Mucosa of rectum (tissue), 2 donors: ENCODE measurements around the gene ZNF385D.
"Not testable (repeated sequence)": the region's sequence is repeated elsewhere in the genome, so short reads cannot be mapped to it uniquely, and the experiment has no call there.

Experiments used
- H3K27ac ChIP-seq, 2 donors: one replicate each; pipeline ENCODE4 v1.7.0; 2013; ENCODE audit warnings: inconsistent platforms in 2 of 2, low read depth in 2 of 2, low read length in 2 of 2
- H3K27me3 ChIP-seq, 2 donors: one replicate each; pipeline ENCODE4 v1.7.0; 2013; ENCODE audit warnings: low read length in 2 of 2; ENCODE audit not compliant: control insufficient read depth in 2 of 2, insufficient read depth in 2 of 2
- H3K36me3 ChIP-seq, 2 donors: one replicate each; pipeline ENCODE4 v1.7.0; 2013; ENCODE audit warnings: low read length in 2 of 2; ENCODE audit not compliant: control insufficient read depth in 2 of 2, insufficient read depth in 2 of 2
- H3K4me1 ChIP-seq, 2 donors: one replicate each; pipeline ENCODE4 v1.7.0; 2013; ENCODE audit warnings: low read length in 2 of 2, mild to moderate bottlenecking in 1 of 2; ENCODE audit not compliant: control insufficient read depth in 2 of 2, insufficient read depth in 2 of 2
- H3K4me3 ChIP-seq, 2 donors: one replicate each; pipeline ENCODE4 v1.7.0; 2013; ENCODE audit warnings: low read length in 2 of 2
- H3K9ac ChIP-seq, 2 donors: one replicate each; pipeline ENCODE4 v1.7.0; 2013; ENCODE audit warnings: low read length in 2 of 2, low read depth in 1 of 2, mild to moderate bottlenecking in 1 of 2
- H3K9me3 ChIP-seq, 2 donors: one replicate each; pipeline ENCODE4 v1.7.0; 2013; ENCODE audit warnings: low read length in 2 of 2; ENCODE audit not compliant: control insufficient read depth in 2 of 2
- donor health status: healthy.
- donor health status: Normal muscosa, but diverticular disease.

The ZNF385D gene

GRCh38 chr3:21409401-21409800, 341.6 kb downstream of the ZNF385D start:
- Histone ChIP-seq H3K4me3 (no peak overlapping the region), H3K27ac (no peak overlapping the region), H3K4me1 (no peaks in the 10 kb centered on the region), H3K36me3 (no peaks in the 10 kb centered on the region), H3K9ac (no peak overlapping the region), H3K27me3 (no peaks in the 10 kb centered on the region), H3K9me3 (no peaks in the 10 kb centered on the region)

GRCh38 chr3:21407743-21408142, 343.3 kb downstream of the ZNF385D start:
- no peaks in the 10 kb centered on the region for H3K4me1 ChIP-seq
- H3K9ac ChIP-seq: no peak overlapping the region
- no peak overlapping the region for H3K4me3 ChIP-seq
- H3K27ac ChIP-seq: no peak overlapping the region
- H3K36me3 ChIP-seq: no peaks in the 10 kb centered on the region
- no peaks in the 10 kb centered on the region for H3K27me3 ChIP-seq
- no peaks in the 10 kb centered on the region for H3K9me3 ChIP-seq

- H3K4me3 ChIP-seq: no peak overlapping the region
- H3K27me3 ChIP-seq: no peaks in the 10 kb centered on the region
- no peaks in the 10 kb centered on the region for H3K36me3 ChIP-seq
- no peaks in the 10 kb centered on the region for H3K9me3 ChIP-seq
- H3K27ac ChIP-seq: no peak overlapping the region
- H3K9ac ChIP-seq: no peak overlapping the region
- no peaks in the 10 kb centered on the region for H3K4me1 ChIP-seq
Measured at GRCh38 chr3:21405671-21406667, 345.0 kb downstream of the ZNF385D start.

GRCh38 chr3:21398461-21398860, 352.5 kb downstream of the ZNF385D start:
- no peak overlapping the region for H3K27ac ChIP-seq
- H3K9ac ChIP-seq: no peak overlapping the region

GRCh38 chr3:21393683-21394311, 357.2 kb downstream of the ZNF385D start:
- H3K9ac ChIP-seq: no peak overlapping the region
- H3K4me1 ChIP-seq: no peaks in the 10 kb centered on the region
- H3K27ac ChIP-seq: no peak overlapping the region
- no peaks in the 10 kb centered on the region for H3K36me3 ChIP-seq
- H3K9me3 ChIP-seq: peaks cover 0 to 2% of the 10 kb centered on the region in 2 donors
- H3K4me3 ChIP-seq: no peak overlapping the region
- H3K27me3 ChIP-seq: no peaks in the 10 kb centered on the region

More at GRCh38 chr3:21398461-21398860, 352.5 kb downstream of the ZNF385D start:
- H3K36me3 ChIP-seq: no peaks in the 10 kb centered on the region
- no peak overlapping the region for H3K4me3 ChIP-seq
- H3K4me1 ChIP-seq: no peaks in the 10 kb centered on the region
- peaks cover 0 to 2% of the 10 kb centered on the region in 2 donors for H3K9me3 ChIP-seq
- H3K27me3 ChIP-seq: no peaks in the 10 kb centered on the region

- Histone ChIP-seq H3K4me1 (no peaks in the 10 kb centered on the region), H3K4me3 (no peak overlapping the region), H3K9ac (no peak overlapping the region), H3K9me3 (peaks cover 0 to 2% of the 10 kb centered on the region in 2 donors), H3K27ac (no peak overlapping the region), H3K27me3 (no peaks in the 10 kb centered on the region), H3K36me3 (no peaks in the 10 kb centered on the region)
Measured at GRCh38 chr3:21392526-21392925, 358.5 kb downstream of the ZNF385D start.

GRCh38 chr3:21390856-21391255, 360.2 kb downstream of the ZNF385D start:
- Histone ChIP-seq H3K4me1 (no peaks in the 10 kb centered on the region), H3K9me3 (no peaks in the 10 kb centered on the region), H3K4me3 (no peak overlapping the region)

GRCh38 chr3:21390136-21390535, 360.9 kb downstream of the ZNF385D start:
- no peaks in the 10 kb centered on the region for H3K36me3 ChIP-seq
- no peaks in the 10 kb centered on the region for H3K9me3 ChIP-seq

More at GRCh38 chr3:21390856-21391255, 360.2 kb downstream of the ZNF385D start:
- no peak overlapping the region for H3K9ac ChIP-seq
- H3K27ac ChIP-seq: no peak overlapping the region
- H3K27me3 ChIP-seq: no peaks in the 10 kb centered on the region
- H3K36me3 ChIP-seq: no peaks in the 10 kb centered on the region

GRCh38 chr3:21387142-21387826, 363.7 kb downstream of the ZNF385D start:
- not testable (repeated sequence) for H3K27me3 ChIP-seq, H3K9ac ChIP-seq, H3K9me3 ChIP-seq, H3K4me3 ChIP-seq, H3K27ac ChIP-seq, H3K36me3 ChIP-seq, H3K4me1 ChIP-seq

More at GRCh38 chr3:21390136-21390535, 360.9 kb downstream of the ZNF385D start:
- Histone ChIP-seq H3K4me3 (no peak overlapping the region), H3K27ac (no peak overlapping the region), H3K9ac (no peak overlapping the region), H3K27me3 (no peaks in the 10 kb centered on the region), H3K4me1 (no peaks in the 10 kb centered on the region)

- not testable (repeated sequence) for H3K4me3 ChIP-seq, H3K4me1 ChIP-seq, H3K9ac ChIP-seq, H3K27ac ChIP-seq, H3K36me3 ChIP-seq, H3K9me3 ChIP-seq, H3K27me3 ChIP-seq
Measured at GRCh38 chr3:21378036-21378435, 373.0 kb downstream of the ZNF385D start.
